Stomach (tissue), 9 donors: Measurements from ENCODE around the gene TNFRSF11A. TPM values are rescaled to one million over a fixed set of nuclear protein-coding genes. Genes with fewer than 3 reads are reported as not detected.

ENCODE experiments used
- DNase-seq, 2 donors: peaks; one replicate each; pipeline versions ENCODE4 v3.0.0 to v3.0.0-alpha.2; 2013 to 2019
- H3K27ac ChIP-seq, 5 donors: fragments of 200-600 bp in 4 of 5; sonication (generic) in 4 of 5; one replicate each; pipeline ENCODE4 v1.5.1; 2013 to 2019; ENCODE audit warnings: mild to moderate bottlenecking in 1 of 5, moderate library complexity in 1 of 5
- H3K27me3 ChIP-seq, 3 donors: fragments of 200-600 bp; sonication (generic); one replicate each; pipeline ENCODE4 v1.5.1; 2017 to 2019; ENCODE audit warnings: mixed run types in 1 of 3
- H3K36me3 ChIP-seq, 4 donors: fragments of 200-600 bp; sonication (generic); 1 replicate in 3 of 4; 2 replicates in 1 of 4; pipeline ENCODE4 v1.5.1; 2016 to 2019
- H3K4me1 ChIP-seq, 4 donors: fragments of 200-600 bp; sonication (generic); one replicate each; pipeline ENCODE4 v1.5.1; 2016 to 2019
- H3K4me3 ChIP-seq, 4 donors: fragments of 200-600 bp; sonication (generic) in 3 of 4; one replicate each; pipeline ENCODE4 v1.5.1; 2016 to 2019; ENCODE audit warnings: mild to moderate bottlenecking in 1 of 4
- H3K9me3 ChIP-seq, 4 donors: fragments of 200-600 bp; sonication (generic); one replicate each; pipeline ENCODE4 v1.5.1; 2016 to 2019
- EP300 ChIP-seq: sonication (generic); formaldehyde crosslinking; IDR thresholded peaks from one replicate; pipeline ENCODE4 v1.6.1; 2017; ENCODE audit warnings: antibody characterized with exemption
- POLR2A ChIP-seq, 4 donors: fragments of 450-650 bp; IDR thresholded peaks; one replicate each; pipeline ENCODE4 v1.6.1; 2016; ENCODE audit warnings: antibody characterized with exemption in 4 of 4, control low read depth in 2 of 4, mild to moderate bottlenecking in 1 of 4, moderate library complexity in 1 of 4
- POLR2AphosphoS5 ChIP-seq, 3 donors: sonication (generic); formaldehyde crosslinking; IDR thresholded peaks; one replicate each; pipeline ENCODE4 v1.6.1; 2016; ENCODE audit warnings: antibody characterized with exemption in 3 of 3
- WGBS, 5 donors: extraction: QIAGEN DNeasy Blood & Tissue Kit in 3 of 5; methylation state at CpG; one replicate each; pipeline versions ENCODE4 v1.1.5 to v1.1.7; 2013 to 2018; 5-methylcytosine and 5-hydroxymethylcytosine counted together
- intact Hi-C: fragments of 100-400 bp; cut with DNase I; formaldehyde crosslinking; loops from one replicate; pipeline ENCODE4 v1.15.1; 2023; ENCODE audit warnings: low total_unique reads
- polyA plus RNA-seq, 3 donors: library from polyadenylated mRNA; stranded (reverse); fragments of 200-250 nt; gene quantifications; one replicate each; pipeline ENCODE4 v1.2.3, GENCODE V29; 2013
- total RNA-seq, 5 donors: library from RNA; depleted of rRNA; stranded (reverse); fragments of >200 nt; gene quantifications; one replicate each; pipeline versions ENCODE4 v1.1.0 to v1.2.3, GENCODE V29; 2014 to 2016
- TF ChIP-seq, protein P1 (sequence below), 7 experiments: fragments of 450-650 bp in 4 of 7; fragments of 200-600 bp in 3 of 7; sonication (generic) in 3 of 7; IDR thresholded peaks; one replicate each; pipeline ENCODE4 v1.5.1; 2016 to 2019; ENCODE audit warnings: antibody characterized with exemption in 7 of 7, control low read depth in 2 of 7, mild to moderate bottlenecking in 1 of 7
- donor health status: healthy with polysubstance abuse.
- donor health status: Bipolar disorder and iron deficiency.
- donor health status: healthy.

Gene TNFRSF11A
- total and polyA plus RNA-seq, 8 donors = 0.45 to 50.3 (median 4.7) TPM

- H3K27ac ChIP-seq = no peak overlapping the region
- H3K27me3 ChIP-seq = no peaks in the 10 kb centered on the region
- H3K4me1 ChIP-seq = no peaks in the 10 kb centered on the region
- TF ChIP-seq, protein P1, sequence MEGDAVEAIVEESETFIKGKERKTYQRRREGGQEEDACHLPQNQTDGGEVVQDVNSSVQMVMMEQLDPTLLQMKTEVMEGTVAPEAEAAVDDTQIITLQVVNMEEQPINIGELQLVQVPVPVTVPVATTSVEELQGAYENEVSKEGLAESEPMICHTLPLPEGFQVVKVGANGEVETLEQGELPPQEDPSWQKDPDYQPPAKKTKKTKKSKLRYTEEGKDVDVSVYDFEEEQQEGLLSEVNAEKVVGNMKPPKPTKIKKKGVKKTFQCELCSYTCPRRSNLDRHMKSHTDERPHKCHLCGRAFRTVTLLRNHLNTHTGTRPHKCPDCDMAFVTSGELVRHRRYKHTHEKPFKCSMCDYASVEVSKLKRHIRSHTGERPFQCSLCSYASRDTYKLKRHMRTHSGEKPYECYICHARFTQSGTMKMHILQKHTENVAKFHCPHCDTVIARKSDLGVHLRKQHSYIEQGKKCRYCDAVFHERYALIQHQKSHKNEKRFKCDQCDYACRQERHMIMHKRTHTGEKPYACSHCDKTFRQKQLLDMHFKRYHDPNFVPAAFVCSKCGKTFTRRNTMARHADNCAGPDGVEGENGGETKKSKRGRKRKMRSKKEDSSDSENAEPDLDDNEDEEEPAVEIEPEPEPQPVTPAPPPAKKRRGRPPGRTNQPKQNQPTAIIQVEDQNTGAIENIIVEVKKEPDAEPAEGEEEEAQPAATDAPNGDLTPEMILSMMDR (IDR thresholded peaks at IDR 0.05) = no peak
- TF ChIP-seq POLR2A (IDR thresholded peaks at IDR 0.05) (no peak), EP300 (no peak), POLR2AphosphoS5 (IDR thresholded peaks at IDR 0.05) (no peak)
- intact Hi-C loops = no loop called here
- H3K4me3 ChIP-seq = no peak overlapping the region
- H3K36me3 ChIP-seq = peaks cover 0 to 12% (median 5%) of the 10 kb centered on the region in 4 donors
- no peaks in the 10 kb centered on the region for H3K9me3 ChIP-seq
- 83 to 96% (median 89%) methylated on average over 5 of the region's 5 CpGs for WGBS, 5 donors
- no peak for DNase-seq
Measured at GRCh38 chr18:62364558-62364957, 39.4 kb downstream of the TNFRSF11A start.

GRCh38 chr18:62365420-62365819 is 40.3 kb downstream of the TNFRSF11A start:
- no peaks in the 10 kb centered on the region for H3K9me3 ChIP-seq
- TF ChIP-seq, protein P1 (IDR thresholded peaks at IDR 0.05) = no peak
- no peak for TF ChIP-seq EP300
- no peak for TF ChIP-seq POLR2AphosphoS5 (IDR thresholded peaks at IDR 0.05)
- no peak for TF ChIP-seq POLR2A (IDR thresholded peaks at IDR 0.05)
- H3K27ac ChIP-seq = no peak overlapping the region
- H3K4me1 ChIP-seq = no peaks in the 10 kb centered on the region
- no peak for DNase-seq
- no peaks in the 10 kb centered on the region for H3K27me3 ChIP-seq
- intact Hi-C loops = no loop called here
- H3K36me3 ChIP-seq = peaks cover 0 to 12% (median 6%) of the 10 kb centered on the region in 4 donors
- no peak overlapping the region for H3K4me3 ChIP-seq
- WGBS, 5 donors = 62 to 67% (median 66%) methylated on average over 2 of the region's 2 CpGs

DNA sequence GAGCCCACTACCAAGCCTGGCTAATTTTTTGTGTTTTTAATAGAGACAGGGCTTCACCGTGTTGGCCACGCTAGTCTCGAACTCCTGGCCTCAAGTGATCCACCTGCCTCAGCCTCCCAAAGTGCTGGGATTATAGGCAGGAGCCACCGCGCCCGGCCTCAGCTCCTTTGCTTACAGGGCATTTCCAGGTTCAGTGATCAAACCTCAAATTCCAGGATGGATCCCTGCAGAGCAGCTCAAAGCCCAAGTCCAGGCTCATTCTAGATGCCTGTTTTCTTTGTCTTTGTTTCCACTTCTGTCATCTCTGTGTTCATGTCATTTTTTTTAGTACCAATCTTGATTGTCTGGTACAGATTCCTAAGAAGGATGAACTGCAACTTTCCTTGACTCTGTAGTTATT is 41.9 kb downstream of the TNFRSF11A start:
- Histone ChIP-seq H3K36me3 (peaks cover 0 to 12% (median 6%) of the 10 kb centered on the region in 4 donors), H3K4me1 (no peaks in the 10 kb centered on the region), H3K27me3 (no peaks in the 10 kb centered on the region), H3K9me3 (no peaks in the 10 kb centered on the region), H3K4me3 (no peak overlapping the region), H3K27ac (no peak overlapping the region)
- TF ChIP-seq POLR2AphosphoS5 (IDR thresholded peaks at IDR 0.05) = no peak
- no peak for TF ChIP-seq POLR2A (IDR thresholded peaks at IDR 0.05)
- TF ChIP-seq, protein P1 (IDR thresholded peaks at IDR 0.05) = no peak
- no peak for TF ChIP-seq EP300
- no peak for DNase-seq
- WGBS, 5 donors = 93 to 100% (median 98%) methylated on average over 6 of the region's 6 CpGs
- intact Hi-C loops = no loop called here

GRCh38 chr18:62368100-62368499 is 43.0 kb downstream of the TNFRSF11A start:
- Histone ChIP-seq H3K4me3 (no peak overlapping the region), H3K36me3 (peaks cover 0 to 12% (median 6%) of the 10 kb centered on the region in 4 donors), H3K27ac (no peak overlapping the region), H3K4me1 (no peaks in the 10 kb centered on the region), H3K27me3 (no peaks in the 10 kb centered on the region), H3K9me3 (no peaks in the 10 kb centered on the region)
- DNase-seq = no peak
- TF ChIP-seq POLR2A (IDR thresholded peaks at IDR 0.05) = no peak
- TF ChIP-seq, protein P1 (IDR thresholded peaks at IDR 0.05) = no peak
- TF ChIP-seq EP300 = no peak
- WGBS, 5 donors = 59 to 79% (median 73%) methylated on average over 2 of the region's 2 CpGs
- intact Hi-C loops = no loop called here
